Measurements from ENCODE around the gene UGT3A1. TPM values are rescaled to one million over a fixed set of nuclear protein-coding genes. Genes with fewer than 3 reads are reported as not detected.
"Not testable (repeated sequence)": the region's sequence is repeated elsewhere in the genome, so short reads cannot be mapped to it uniquely, and the experiment has no call there.

Gene UGT3A1
- total RNA-seq, 1 donor from 2014 or later: 5.2 TPM

DNA sequence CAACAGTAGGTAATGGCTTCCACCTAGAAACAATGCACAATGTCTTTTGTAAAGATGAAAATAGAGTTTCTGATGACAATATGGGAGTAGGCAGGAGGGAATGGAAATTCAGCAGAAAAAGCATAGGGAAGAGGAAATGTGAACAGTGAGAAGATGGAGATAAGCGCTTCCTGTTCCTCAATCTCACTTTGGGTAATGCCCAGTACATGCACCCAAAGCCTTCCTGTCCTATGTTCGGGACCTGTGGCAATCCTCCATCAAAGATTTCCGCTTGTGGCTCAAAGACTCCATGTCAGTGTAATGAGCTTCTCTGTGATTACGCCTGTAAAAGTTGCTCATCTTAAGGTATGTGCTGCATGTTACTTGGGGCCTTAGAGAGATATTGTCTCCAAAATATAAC, 2.7 kb downstream of the UGT3A1 start:
- TF ChIP-seq, protein P1, sequence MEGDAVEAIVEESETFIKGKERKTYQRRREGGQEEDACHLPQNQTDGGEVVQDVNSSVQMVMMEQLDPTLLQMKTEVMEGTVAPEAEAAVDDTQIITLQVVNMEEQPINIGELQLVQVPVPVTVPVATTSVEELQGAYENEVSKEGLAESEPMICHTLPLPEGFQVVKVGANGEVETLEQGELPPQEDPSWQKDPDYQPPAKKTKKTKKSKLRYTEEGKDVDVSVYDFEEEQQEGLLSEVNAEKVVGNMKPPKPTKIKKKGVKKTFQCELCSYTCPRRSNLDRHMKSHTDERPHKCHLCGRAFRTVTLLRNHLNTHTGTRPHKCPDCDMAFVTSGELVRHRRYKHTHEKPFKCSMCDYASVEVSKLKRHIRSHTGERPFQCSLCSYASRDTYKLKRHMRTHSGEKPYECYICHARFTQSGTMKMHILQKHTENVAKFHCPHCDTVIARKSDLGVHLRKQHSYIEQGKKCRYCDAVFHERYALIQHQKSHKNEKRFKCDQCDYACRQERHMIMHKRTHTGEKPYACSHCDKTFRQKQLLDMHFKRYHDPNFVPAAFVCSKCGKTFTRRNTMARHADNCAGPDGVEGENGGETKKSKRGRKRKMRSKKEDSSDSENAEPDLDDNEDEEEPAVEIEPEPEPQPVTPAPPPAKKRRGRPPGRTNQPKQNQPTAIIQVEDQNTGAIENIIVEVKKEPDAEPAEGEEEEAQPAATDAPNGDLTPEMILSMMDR (IDR thresholded peaks at IDR 0.05; ENCODE audit: unreplicated experiment): no peak
- H3K27ac Mint-ChIP-seq: no peak overlapping the region
- H3K9me3 Mint-ChIP-seq (ENCODE audit: low read depth): peaks cover 4% of the 10 kb centered on the region
- DNase-seq (ENCODE audit: low spot score, unreplicated experiment): no peak
- peaks cover 7% of the 10 kb centered on the region for H3K27me3 Mint-ChIP-seq
- no peak overlapping the region for H3K4me3 Mint-ChIP-seq (ENCODE audit: low read depth)
- peaks cover 15% of the 10 kb centered on the region for H3K4me1 Mint-ChIP-seq (ENCODE audit: low read depth)
- no peaks in the 10 kb centered on the region for H3K36me3 Mint-ChIP-seq (ENCODE audit: insufficient read depth)

DNA sequence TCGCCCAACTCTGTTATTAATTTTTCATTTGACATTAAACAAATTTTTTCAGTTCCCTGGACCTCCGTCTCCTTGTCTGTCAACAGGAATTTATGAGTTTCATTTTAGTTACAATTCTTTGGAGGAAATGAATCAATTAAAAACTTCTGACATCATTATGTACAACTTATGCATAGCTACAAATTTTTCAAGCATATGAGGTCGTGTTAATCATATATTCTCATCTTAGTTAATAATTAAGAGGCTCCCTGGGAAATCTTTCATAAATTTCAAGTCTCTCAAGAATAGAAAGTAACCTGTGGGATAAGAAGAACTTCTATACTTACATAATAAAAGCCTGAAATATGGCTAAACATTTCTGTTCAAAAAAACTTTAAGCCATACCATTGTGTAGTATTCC, 3.4 kb downstream of the UGT3A1 start:
- TF ChIP-seq, protein P1 (IDR thresholded peaks at IDR 0.05; ENCODE audit: unreplicated experiment): no peak
- DNase-seq (ENCODE audit: low spot score, unreplicated experiment): no peak
- Mint-ChIP-seq H3K36me3 (ENCODE audit: insufficient read depth) (peaks cover 1% of the 10 kb centered on the region), H3K27ac (no peak overlapping the region), H3K9me3 (ENCODE audit: low read depth) (peaks cover 11% of the 10 kb centered on the region), H3K27me3 (peaks cover 5% of the 10 kb centered on the region), H3K4me3 (ENCODE audit: low read depth) (no peak overlapping the region), H3K4me1 (ENCODE audit: low read depth) (peaks cover 15% of the 10 kb centered on the region)

DNA sequence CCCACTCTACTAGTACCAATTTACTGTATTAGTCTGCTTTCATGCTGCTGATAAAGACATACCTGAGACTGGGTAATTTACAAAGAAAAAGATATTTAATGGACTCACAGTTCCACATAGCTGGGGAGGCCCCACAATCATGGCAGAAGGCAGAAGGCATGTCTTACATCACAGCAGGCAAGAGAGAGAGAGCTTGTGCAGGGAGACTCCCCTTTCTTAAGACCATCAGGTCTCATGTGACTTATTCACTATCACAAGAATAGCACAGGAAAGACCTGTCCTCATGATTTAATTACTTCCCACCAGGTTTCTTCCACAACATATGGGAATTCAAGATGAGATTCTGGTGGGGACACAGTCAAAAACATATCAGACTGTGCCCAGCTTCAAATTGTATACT, 11.5 kb downstream of the UGT3A1 start:
- peaks cover 29% of the 10 kb centered on the region for H3K9me3 Mint-ChIP-seq (ENCODE audit: low read depth)
- H3K4me3 Mint-ChIP-seq (ENCODE audit: low read depth): no peak overlapping the region
- H3K4me1 Mint-ChIP-seq (ENCODE audit: low read depth): peaks cover under 1% of the 10 kb centered on the region
- H3K27ac Mint-ChIP-seq: no peak overlapping the region
- TF ChIP-seq, protein P1 (IDR thresholded peaks at IDR 0.05; ENCODE audit: unreplicated experiment): no peak
- H3K36me3 Mint-ChIP-seq (ENCODE audit: insufficient read depth): peaks cover 14% of the 10 kb centered on the region
- no peak for DNase-seq (ENCODE audit: low spot score, unreplicated experiment)
- H3K27me3 Mint-ChIP-seq: no peaks in the 10 kb centered on the region

DNA sequence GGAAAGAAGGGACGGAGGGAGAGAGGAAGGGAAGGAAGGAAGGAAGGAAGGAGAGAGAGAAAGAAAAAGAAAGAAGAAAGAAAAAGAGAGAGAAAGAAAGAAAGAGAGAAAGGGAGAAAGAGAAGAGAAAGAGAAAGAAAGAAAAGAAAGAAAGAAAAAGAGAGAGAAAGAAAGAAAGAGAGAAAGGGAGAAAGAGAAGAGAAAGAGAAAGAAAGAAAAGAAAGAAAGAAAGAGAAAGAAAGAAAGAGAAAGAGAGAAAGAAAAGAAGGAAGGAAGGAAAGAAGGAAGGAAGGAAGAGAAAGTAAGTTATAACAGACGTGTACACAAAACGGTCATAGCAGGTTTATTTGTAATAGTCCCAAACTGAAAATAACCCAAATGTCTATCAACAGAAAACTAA, 14.3 kb downstream of the UGT3A1 start:
- not testable (repeated sequence) for H3K27ac Mint-ChIP-seq; H3K4me1 Mint-ChIP-seq (ENCODE audit: low read depth); H3K4me3 Mint-ChIP-seq (ENCODE audit: low read depth); H3K36me3 Mint-ChIP-seq (ENCODE audit: insufficient read depth); H3K27me3 Mint-ChIP-seq; DNase-seq (ENCODE audit: low spot score, unreplicated experiment)
- peaks cover 13% of the 10 kb centered on the region for H3K9me3 Mint-ChIP-seq (ENCODE audit: low read depth)

DNA sequence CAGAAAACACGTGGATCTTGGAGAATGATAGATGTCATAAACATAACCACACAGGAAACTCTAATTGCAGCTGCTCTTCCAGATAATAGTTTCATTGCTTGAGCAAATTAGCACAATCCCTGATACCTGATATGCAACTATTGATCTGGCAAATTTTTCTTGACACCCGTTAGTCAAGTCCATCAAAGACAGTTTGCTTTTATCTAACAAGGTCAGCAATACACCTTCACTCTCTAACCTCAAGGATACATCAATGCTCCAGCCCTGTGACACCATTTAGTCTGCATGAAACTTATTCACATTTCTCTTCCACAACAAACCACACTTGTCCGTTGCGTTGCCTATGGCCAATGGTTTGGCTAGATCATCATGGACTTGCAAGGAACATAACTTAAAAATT, 16.6 kb downstream of the UGT3A1 start:
- H3K4me3 Mint-ChIP-seq (ENCODE audit: low read depth): no peak overlapping the region
- H3K4me1 Mint-ChIP-seq (ENCODE audit: low read depth): peaks cover 7% of the 10 kb centered on the region
- peaks cover 13% of the 10 kb centered on the region for H3K9me3 Mint-ChIP-seq (ENCODE audit: low read depth)
- no peak overlapping the region for H3K27ac Mint-ChIP-seq
- DNase-seq (ENCODE audit: low spot score, unreplicated experiment): no peak
- H3K36me3 Mint-ChIP-seq (ENCODE audit: insufficient read depth): no peaks in the 10 kb centered on the region
- TF ChIP-seq, protein P1 (IDR thresholded peaks at IDR 0.05; ENCODE audit: unreplicated experiment): no peak
- no peaks in the 10 kb centered on the region for H3K27me3 Mint-ChIP-seq

DNA sequence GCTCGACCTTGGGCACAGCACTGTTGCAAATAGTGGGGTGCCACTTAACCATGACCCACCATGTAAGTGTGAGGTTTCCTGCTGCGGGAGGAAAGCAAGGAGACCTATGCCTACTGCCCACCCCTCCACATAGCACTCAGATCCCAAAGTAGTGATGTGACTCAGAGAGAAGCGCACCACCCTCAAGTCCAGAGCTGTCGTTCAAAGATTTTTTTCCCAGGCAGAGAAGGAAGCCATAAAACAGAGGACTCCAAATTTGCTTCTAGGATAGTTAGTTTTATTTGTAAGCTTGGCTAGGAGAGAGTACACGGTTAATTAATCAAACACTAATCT, 19.3 kb downstream of the UGT3A1 start:
- Mint-ChIP-seq H3K27ac (no peak overlapping the region), H3K4me3 (ENCODE audit: low read depth) (no peak overlapping the region), H3K9me3 (ENCODE audit: low read depth) (peaks cover 16% of the 10 kb centered on the region), H3K36me3 (ENCODE audit: insufficient read depth) (no peaks in the 10 kb centered on the region), H3K4me1 (ENCODE audit: low read depth) (peaks cover 7% of the 10 kb centered on the region), H3K27me3 (no peaks in the 10 kb centered on the region)
- TF ChIP-seq, protein P1 (IDR thresholded peaks at IDR 0.05; ENCODE audit: unreplicated experiment): no peak
- no peak for DNase-seq (ENCODE audit: low spot score, unreplicated experiment)

All from progenitor cell of endocrine pancreas (in vitro differentiated cells).